OCI-LY7 (cell line): ENCODE results near the gene TIMM22. TPM values are rescaled to one million over a fixed set of nuclear protein-coding genes. Genes with fewer than 3 reads are reported as not detected.

Experiments
- BruUV-seq: library from RNA; stranded (reverse); fragments of 400-500 nt; replicated peaks from 2 replicates; lab custom pipeline; 2021; lab: Mats Ljungman, UMichigan
- CTCF ChIA-PET: fragments of 300-600 bp; sonication (Branson Sonifier 250); formaldehyde crosslinking; loops from one replicate; lab custom pipeline; 2022; ENCODE audit warnings: antibody characterized with exemption; ENCODE audit not compliant: unreplicated experiment; lab: Charles Lee
- POLR2A ChIA-PET: fragments of 300-600 bp; sonication (Branson Sonifier 250); formaldehyde crosslinking; loops from one replicate; lab custom pipeline; 2022; ENCODE audit warnings: antibody characterized with exemption; lab: Charles Lee
- DNase-seq: peaks from one replicate; pipeline ENCODE4 v3.0.0-alpha.2; 2015; ENCODE audit warnings: low spot score
- H2AFZ ChIP-seq: fragments of 200-600 bp; sonication (generic), shearing (Covaris generic); 2 replicates; pipeline ENCODE4 v1.6.1; 2014; ENCODE audit warnings: mild to moderate bottlenecking, antibody characterized with exemption, low read length, moderate library complexity
- H3K27ac ChIP-seq: fragments of 200-600 bp; sonication (generic); 2 replicates; pipeline ENCODE4 v1.5.1; 2014; ENCODE audit warnings: mixed run types, low read depth, mild to moderate bottlenecking, moderate library complexity, low read length, inconsistent platforms; ENCODE audit not compliant: poor library complexity, severe bottlenecking
- H3K36me3 ChIP-seq: fragments of 200-600 bp; sonication (generic); 2 replicates; pipeline ENCODE4 v1.6.1; 2014; ENCODE audit warnings: mild to moderate bottlenecking, antibody characterized with exemption, low read length, moderate library complexity, mixed read lengths; ENCODE audit not compliant: insufficient read depth
- H3K4me1 ChIP-seq: fragments of 200-600 bp; sonication (generic); 2 replicates; pipeline ENCODE4 v1.5.1; 2014; ENCODE audit warnings: mild to moderate bottlenecking, low read length; ENCODE audit not compliant: insufficient read depth, poor library complexity, severe bottlenecking
- H3K4me2 ChIP-seq: fragments of 200-600 bp; sonication (generic); 2 replicates; pipeline ENCODE4 v1.6.1; 2014; ENCODE audit warnings: mild to moderate bottlenecking, low read length
- H3K4me3 ChIP-seq: fragments of 200-600 bp; sonication (generic); 2 replicates; pipeline ENCODE4 v1.5.1; 2014; ENCODE audit warnings: mild to moderate bottlenecking, low read depth, low read length; ENCODE audit not compliant: poor library complexity, severe bottlenecking
- H3K79me2 ChIP-seq: fragments of 200-600 bp; sonication (generic); 2 replicates; pipeline ENCODE4 v1.6.1; 2016; ENCODE audit warnings: low read depth, mild to moderate bottlenecking, low read length, moderate library complexity, mixed read lengths; ENCODE audit not compliant: insufficient read depth
- H3K9me2 ChIP-seq: fragments of 200-600 bp; sonication (generic); 2 replicates; pipeline ENCODE4 v1.6.1; 2016; ENCODE audit warnings: mild to moderate bottlenecking, low read length, mixed read lengths; ENCODE audit not compliant: insufficient read depth
- H3K9me3 ChIP-seq: fragments of 200-600 bp; sonication (generic); 2 replicates; pipeline ENCODE4 v1.6.1; 2014; ENCODE audit warnings: mild to moderate bottlenecking, mixed run types, low read length, mixed read lengths
- H4K20me1 ChIP-seq: fragments of 200-600 bp; sonication (generic); 2 replicates; pipeline ENCODE4 v1.6.1; 2014; ENCODE audit warnings: mild to moderate bottlenecking, antibody characterized with exemption, low read length, moderate library complexity, mixed read lengths; ENCODE audit not compliant: insufficient read depth
- CTCF ChIP-seq: fragments of 200-600 bp; sonication (generic); conservative IDR thresholded peaks from 2 replicates; pipeline ENCODE4 v1.5.1; 2014; ENCODE audit warnings: mild to moderate bottlenecking, antibody characterized with exemption, low read length, moderate library complexity, mixed read lengths
- EZH2phosphoT487 ChIP-seq: fragments of 200-600 bp; sonication (generic); IDR thresholded peaks from 2 replicates; pipeline ENCODE4 v1.6.1; 2018; ENCODE audit warnings: low read depth, borderline replicate concordance, mild to moderate bottlenecking, mixed run types, antibody characterized with exemption, low read length, moderate library complexity, mixed read lengths
- intact Hi-C: fragments of 100-400 bp; cut with micrococcal nuclease; formaldehyde crosslinking; loops from one replicate; pipeline ENCODE4 v1.10.0; 2022; ENCODE audit not compliant: unreplicated experiment
- total RNA-seq, 2 experiments: library from RNA; depleted of rRNA in 1 of 2; stranded (reverse); fragments of >200 nt in 1 of 2; shearing (Covaris generic) in 1 of 2; gene quantifications; 2 replicates each; pipeline ENCODE4 v1.2.3, GENCODE V29; 2014 to 2022

The TIMM22 gene
- total RNA-seq, 2 experiments from 2014 or later, result 13.8 to 15.7 TPM

GRCh38 chr17:1036845-1037237 is 39.9 kb downstream of the TIMM22 start:
- ChIA-PET POLR2A (no interaction called here), CTCF (no interaction called here)
- H3K9me2 ChIP-seq, result no peaks in the 10 kb centered on the region
- H3K27ac ChIP-seq, result no peak overlapping the region
- BruUV-seq, result no TSS peak
- TF ChIP-seq EZH2phosphoT487 (no peak), CTCF (no peak)
- no peaks in the 10 kb centered on the region for H3K9me3 ChIP-seq
- intact Hi-C loops, result no loop called here
- peaks cover 61% of the 10 kb centered on the region for H3K36me3 ChIP-seq
- no peak for DNase-seq
- no peak overlapping the region for H3K4me3 ChIP-seq
- no peak overlapping the region for H3K4me2 ChIP-seq
- no peaks in the 10 kb centered on the region for H3K79me2 ChIP-seq
- no peak overlapping the region for H2AFZ ChIP-seq
- H3K4me1 ChIP-seq, result no peaks in the 10 kb centered on the region
- no peaks in the 10 kb centered on the region for H4K20me1 ChIP-seq

- CTCF ChIA-PET, result no interaction called here
Observed at GRCh38 chr17:1037238-1037879, 40.4 kb downstream of the TIMM22 start.

More at GRCh38 chr17:1037238-1037879, 40.4 kb downstream of the TIMM22 start:
- no peaks in the 10 kb centered on the region for H3K4me1 ChIP-seq
- no peaks in the 10 kb centered on the region for H3K9me2 ChIP-seq
- H4K20me1 ChIP-seq, result no peaks in the 10 kb centered on the region
- no peaks in the 10 kb centered on the region for H3K79me2 ChIP-seq
- H3K36me3 ChIP-seq, result peaks cover 67% of the 10 kb centered on the region
- no peak overlapping the region for H3K27ac ChIP-seq
- H3K9me3 ChIP-seq, result no peaks in the 10 kb centered on the region
- POLR2A ChIA-PET, result no interaction called here
- intact Hi-C loops, result no loop called here
- no peak overlapping the region for H3K4me2 ChIP-seq
- TF ChIP-seq CTCF, result no peak
- TF ChIP-seq EZH2phosphoT487, result no peak
- no TSS peak for BruUV-seq
- H3K4me3 ChIP-seq, result no peak overlapping the region
- H2AFZ ChIP-seq, result no peak overlapping the region
- no peak for DNase-seq
